Left renal cortex interstitium (tissue), 4 donors: ENCODE measurements around the gene SLC37A2. TPM values are rescaled to one million over a fixed set of nuclear protein-coding genes. Genes with fewer than 3 reads are reported as not detected.
A peak's percentile ranks its signal among the peaks of the same experiment; 100 is the strongest.
"Not testable (repeated sequence)": the region's sequence is repeated elsewhere in the genome, so short reads cannot be mapped to it uniquely, and the experiment has no call there.

ENCODE experiments used
- DNase-seq, 4 donors: peaks; one replicate each; pipeline ENCODE4 v3.0.0-alpha.2; 2013; ENCODE audit warnings: low read depth in 4 of 4, low spot score in 2 of 4, missing footprints in 1 of 4
- polyA plus RNA-seq, 4 donors: library from polyadenylated mRNA; unstranded; fragments of 120-200 nt; gene quantifications; one replicate each; pipeline ENCODE4 v1.2.1, GENCODE V29; 2013; ENCODE audit not compliant: insufficient read length in 4 of 4

SLC37A2 gene
- 1 to 10 TPM; 1.7 to 2.1 (median 1.9) TPM for polyA plus RNA-seq

DNA sequence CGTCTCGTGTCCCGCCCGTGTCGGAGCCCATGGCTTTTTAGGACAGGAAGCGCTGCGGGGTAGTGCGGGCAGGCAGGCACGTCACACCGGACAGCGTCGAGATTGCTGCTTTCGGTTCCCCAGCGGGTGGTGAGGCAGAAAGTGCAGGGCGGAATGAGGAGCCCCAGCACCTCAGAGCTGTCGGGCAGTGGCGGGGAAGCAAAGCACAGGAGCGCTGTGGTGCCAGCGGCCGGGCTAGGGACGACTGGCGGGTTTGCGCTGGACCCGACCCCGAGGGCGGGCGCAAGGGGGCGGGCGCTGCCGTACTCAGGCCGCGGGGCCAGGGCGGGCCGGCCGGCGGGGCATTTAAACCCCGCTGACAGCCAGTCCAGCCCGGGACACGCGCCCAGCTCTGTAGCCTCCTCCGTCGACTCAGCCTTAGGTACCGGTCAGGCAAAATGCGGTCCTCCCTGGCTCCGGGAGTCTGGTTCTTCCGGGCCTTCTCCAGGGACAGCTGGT lies at the start of gene SLC37A2:
TSS of gene SLC37A2 (plus strand) at position 375 of the 498 bp plus-strand sequence. CDS start at position 438, 63 bp downstream.
- DNase-seq, result peak in 3 of 4 donors; percentile 16 to 40 (median 31)

DNA sequence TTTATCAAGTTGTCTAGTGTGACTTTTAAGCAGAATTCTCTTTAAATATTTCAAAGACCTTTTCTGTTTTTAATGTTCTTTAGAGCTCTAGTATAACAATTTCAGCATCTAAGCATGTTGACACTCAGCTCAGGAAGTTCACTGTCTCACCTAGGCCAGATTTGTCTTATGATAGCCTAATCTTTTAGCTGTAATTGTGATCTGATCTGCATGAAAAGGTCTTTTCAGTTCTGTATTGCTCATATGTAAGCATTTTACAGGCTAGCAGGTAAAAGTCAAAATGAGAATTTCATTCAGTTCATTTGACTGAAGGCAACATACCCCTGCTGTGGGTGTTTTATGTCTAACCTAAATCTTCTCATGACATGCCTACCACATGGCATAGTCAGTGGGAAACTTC lies 46.7 kb upstream of the SLC37A2 start:
- no peak for DNase-seq

DNA sequence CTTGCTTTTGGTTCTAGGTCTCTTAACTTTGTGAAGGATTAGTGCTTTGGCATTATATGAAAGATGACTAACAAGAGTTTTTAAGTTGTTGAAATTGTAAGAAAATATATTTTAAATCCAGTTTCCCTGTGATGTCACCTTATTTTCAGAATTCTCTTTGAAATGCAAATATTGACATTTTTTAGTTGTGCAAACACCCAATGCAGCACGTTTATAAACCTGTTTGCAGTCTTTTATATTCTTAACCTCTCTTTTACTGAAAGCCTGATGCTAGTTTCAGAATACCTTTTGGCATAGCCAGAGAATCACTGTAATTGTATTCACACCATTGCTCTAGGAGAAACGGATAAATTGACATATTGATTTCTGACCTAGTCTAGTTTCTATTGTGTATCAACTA lies 42.8 kb upstream of the SLC37A2 start:
- DNase-seq, result no peak

DNA sequence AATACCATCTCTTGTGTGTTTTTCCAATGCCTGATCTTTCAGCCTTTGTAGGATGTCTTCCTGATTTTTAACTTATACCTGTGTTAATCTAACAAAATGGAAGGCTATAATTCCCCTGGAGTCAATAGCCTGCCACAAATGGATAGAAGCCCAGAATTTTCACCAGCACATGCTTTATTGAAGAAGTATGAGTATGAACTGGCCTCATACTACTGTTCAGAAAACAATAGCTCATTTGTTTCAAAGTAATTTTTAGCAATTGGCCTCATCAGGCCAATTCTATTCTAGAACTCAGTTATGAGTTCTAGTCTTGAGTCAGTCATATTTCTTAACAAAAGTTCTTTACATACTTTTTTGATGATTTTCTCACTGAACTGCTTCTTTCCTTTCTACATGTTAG lies 40.6 kb upstream of the SLC37A2 start:
- DNase-seq, result no peak

DNA sequence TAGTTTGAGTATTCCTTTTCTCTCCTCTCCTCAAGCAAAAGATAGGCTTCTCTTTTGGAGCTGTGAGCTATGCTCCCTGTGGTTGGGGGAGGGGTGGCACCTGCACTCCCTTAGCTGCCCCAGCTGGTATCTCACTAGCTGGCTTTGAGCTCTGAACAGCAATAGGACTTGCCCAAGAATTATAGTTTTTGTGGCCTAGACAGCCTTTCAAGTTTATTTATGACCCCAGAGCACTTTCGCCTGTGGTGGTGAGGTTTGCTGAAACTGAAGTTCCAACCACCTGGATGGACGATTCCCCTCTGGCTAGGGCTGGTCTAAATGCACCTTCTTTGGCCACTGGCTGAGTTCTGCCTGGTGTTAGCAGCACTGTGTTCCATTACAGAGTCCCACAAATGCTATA lies 37.1 kb upstream of the SLC37A2 start:
- DNase-seq, result no peak

DNA sequence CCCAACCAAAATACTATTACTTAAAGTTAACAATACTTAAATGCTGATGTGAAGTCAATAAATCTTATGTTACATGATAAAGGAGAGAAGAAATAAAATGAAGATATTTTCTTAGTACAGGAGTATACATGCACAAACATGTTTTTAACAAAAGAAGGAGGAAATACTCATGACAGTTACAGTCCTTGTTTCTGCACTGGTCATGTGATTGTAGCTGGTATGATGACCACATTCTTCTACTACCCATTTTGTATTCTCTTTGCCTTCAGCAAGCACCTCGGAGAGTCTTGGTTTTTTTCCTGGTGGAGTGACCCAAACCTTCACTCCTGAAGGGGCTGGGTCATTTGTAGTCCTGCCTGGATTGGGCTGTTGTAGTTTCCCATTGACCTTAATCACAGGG lies 33.7 kb upstream of the SLC37A2 start:
- DNase-seq, result not testable (repeated sequence)

DNA sequence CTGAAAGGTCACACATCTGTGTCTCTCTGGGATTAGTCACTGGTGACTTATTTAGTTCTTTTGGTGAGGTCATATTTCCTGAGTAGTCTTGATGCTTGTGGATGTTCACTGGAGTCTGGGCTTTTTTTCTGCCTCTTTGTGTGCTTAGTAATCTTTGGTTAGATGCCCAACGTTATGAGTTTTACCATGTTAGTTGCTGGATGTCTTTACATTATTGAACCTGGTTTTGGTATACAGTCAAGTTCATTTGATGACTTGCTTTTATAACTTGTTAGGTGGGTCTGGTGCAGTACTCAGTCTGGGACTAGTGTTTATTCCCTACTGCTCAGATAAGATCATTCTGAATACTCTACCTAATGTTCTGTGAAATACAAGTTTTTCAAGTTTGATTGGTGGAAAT lies 26.2 kb upstream of the SLC37A2 start:
- no peak for DNase-seq

DNA sequence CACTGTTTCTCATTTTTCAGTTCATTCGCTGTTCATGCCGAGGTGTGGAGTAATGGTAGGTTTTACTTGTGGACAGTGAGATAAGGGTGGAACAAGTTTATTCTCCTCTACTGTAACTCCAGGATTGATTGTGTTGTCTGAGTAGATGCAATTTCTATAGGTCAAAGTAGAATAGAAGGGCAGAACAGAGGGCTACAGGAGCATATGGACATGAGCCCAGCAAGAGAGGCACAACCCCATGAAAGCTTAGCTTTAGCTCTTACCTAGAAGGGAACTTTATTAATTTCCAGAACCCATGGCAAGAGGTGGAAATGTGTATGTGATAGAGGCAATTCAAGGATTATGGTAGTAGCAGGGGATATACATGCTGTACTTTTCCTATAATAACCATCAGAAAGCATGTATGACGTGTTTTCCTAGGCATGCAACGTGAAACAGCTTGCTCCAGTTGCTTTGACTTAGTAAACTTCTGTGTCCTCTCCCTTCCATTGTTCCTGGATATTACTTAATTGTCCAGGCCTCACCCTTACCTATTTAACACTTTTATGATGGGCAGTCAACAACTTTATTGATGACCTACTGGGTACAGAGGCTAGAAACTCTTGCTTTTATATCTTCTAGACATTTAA lies 13.8 kb upstream of the SLC37A2 start:
- DNase-seq, result no peak

DNA sequence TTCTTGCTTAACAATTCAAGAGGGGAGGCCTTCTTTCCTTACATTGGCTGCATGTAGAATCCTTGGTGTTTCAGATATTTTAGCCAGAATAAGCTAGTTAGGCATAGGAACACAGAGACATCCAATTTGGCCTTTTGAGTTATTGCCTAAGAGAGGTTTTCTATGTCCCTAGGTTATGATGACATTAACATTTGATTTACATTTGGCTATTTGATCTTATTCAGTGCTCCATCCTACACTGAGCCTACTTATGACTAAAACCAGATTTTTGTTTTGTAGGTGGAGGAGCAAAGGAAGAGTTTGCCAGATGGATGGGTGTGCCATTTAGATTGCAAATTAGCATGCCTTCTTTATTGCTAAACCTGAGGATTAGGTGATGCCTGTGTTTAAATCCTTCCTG lies 11.1 kb upstream of the SLC37A2 start:
- no peak for DNase-seq

DNA sequence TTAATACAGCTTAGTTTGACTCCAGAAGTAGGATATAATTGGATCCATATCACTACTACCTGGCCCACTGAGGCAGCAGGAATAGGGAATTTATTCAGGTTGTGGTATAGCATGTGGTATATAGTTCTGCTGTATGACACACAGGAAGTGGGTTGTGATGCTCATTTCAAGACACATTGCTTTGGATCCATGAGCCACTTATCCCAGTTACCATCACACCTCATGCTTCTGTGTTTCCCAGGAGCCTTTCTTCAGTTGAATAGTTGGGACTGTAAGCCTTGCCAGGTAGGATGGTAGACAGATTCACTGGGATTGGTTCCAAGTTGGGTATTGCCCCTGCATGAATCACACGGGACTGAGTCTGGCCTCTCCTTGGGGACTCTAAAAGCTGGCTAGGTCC lies 9.9 kb upstream of the SLC37A2 start:
- no peak for DNase-seq

DNA sequence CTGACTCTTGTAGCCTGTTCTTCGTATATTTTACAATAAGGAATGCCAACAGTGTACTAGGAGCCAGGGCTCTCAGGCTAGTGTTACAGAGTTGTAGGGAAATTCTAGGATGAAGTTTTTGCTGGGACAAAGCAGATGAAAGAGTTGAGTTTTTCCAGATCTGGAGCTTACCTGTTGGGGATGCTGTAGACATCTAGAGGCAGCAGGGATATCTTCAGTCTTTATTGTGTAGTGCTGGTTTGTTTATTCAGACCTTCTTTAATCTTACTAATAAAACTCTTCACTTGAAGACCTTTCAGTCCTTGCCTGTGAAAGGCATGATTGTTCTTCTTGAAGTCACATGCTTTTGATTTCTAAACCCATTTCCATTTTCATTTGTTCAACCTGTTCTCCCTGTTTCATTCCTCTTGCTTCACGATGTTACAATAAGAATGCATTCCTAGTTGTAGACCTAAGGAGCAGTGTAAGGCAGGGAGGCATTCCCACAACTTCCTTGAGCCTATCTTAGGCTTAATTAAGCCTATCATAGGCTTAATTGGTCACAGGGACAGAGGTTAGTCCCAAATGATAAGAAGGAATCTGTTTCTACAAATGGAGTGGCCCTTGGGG lies 7.9 kb upstream of the SLC37A2 start:
- no peak for DNase-seq

DNA sequence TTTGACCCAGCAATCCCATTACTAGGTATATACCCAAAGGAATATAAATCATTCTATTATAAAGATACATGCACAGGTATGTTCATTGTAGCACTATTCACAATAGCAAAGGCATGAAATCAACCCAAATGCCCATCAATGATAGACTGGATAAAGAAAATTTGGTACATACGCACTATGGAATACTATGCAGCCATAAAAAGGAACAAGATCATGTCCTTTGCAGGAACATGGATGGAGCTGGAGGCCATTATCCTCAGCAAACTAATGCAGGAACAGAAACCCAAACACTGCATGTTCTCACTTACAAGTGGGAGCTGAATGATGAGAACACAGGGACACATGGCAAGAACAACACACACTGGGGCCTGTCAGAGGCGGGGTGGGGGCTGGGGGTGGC lies 7.0 kb upstream of the SLC37A2 start:
- DNase-seq, result not testable (repeated sequence)

DNA sequence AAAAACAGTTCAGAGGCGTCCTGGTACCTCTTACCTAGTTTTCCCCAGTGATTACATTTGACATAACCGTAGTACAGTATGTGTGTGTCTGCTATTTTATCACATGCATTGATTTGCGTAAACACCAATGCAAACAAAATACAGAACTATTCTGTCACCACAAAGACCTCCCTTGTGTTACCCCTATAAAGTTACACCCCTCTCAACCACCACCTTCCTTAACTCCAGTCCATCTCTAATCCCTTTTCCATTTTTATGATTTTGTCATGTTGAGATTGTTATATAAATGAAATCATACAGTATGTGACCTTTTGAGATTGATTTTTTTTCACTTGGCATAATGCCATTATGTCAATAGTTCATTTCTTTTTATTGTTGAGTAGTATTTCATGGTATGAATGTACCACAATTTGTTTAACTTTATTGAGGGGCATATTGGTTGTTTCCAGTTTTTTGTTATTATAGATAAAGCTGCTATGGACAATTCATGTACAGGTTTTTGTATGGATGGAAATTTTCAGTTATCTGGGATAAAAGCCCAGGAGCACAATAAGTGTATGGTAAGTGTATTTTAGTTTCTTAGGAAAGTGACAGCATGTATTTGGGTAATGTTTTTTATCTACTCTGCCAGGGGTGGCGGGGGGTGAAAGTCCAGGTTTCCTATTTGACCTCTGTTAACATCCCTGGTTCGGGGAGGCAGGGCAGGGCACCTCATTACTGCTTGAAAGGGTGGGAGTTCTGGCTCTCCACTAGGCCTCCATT lies 6.0 kb upstream of the SLC37A2 start:
- no peak for DNase-seq

DNA sequence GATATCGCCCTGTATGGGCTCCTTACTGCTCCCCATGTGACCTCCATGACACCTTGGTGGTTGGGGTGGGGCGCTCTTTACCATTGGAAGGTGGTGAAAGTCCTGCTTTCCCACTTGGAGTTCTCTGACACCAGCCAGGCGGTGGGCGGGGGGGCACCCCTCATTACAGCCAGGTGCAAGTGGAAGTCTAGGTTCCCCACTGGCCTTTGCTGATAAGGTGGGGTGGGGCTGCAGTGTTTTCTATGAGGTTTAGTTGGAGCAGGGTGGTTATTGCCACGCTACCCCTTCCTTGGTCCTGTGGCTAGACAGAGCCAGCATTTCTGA lies 5.5 kb upstream of the SLC37A2 start:
- DNase-seq, result no peak

DNA sequence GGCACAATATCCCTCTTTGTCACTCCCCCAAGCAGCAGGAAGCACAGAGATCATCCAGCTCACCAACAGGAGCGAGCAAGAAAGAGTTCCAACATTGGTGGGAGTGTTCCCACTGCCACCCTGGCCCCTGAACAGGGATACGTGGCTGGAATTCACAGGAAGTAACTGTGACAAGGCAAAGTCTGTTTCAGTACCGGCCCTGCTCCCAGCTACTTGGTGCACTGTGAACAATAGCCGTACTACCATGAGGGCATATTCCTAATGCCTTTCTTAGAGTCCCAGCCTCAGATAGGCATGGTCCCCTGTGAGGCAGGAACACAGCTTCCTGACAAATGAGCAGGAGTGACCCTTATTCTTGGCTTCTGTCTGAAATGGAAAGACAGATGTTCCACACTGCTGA lies 1.8 kb upstream of the SLC37A2 start:
- DNase-seq, result no peak

DNA sequence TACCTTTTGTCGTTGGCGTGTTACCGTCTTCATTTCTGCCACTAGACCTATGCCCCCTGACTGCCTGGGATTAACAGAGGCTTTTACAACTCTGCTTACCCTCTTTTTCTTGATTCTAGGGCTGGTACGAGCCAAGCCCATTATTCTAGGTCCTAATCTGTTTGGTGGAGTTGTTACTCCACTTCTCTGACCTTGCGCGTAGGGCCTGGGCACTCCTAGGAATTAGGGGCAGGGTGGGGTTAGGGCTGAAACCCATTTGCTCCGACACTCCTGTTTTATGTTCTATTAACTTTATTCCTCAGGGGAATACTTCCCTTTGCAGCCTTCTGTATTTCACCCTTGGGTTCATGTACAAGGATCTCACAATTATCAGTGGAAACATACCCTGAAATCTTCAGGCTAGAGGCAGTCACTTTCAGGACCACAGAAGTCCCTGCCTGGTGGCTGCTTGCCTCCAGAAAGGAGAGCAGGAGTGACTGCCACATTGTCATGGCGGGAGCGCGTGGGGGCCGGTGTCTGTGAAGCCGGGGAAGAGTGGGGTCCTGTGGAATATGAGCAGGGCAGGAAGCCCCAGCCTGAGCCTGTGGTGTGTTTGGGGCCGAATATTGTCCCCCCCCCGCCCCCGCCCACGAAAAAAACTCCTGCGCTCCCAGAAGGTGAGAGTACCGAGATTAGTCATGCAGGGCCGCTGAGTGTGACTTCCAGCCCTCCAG lies 731 bp upstream of the SLC37A2 start:
- DNase-seq, result no peak

DNA sequence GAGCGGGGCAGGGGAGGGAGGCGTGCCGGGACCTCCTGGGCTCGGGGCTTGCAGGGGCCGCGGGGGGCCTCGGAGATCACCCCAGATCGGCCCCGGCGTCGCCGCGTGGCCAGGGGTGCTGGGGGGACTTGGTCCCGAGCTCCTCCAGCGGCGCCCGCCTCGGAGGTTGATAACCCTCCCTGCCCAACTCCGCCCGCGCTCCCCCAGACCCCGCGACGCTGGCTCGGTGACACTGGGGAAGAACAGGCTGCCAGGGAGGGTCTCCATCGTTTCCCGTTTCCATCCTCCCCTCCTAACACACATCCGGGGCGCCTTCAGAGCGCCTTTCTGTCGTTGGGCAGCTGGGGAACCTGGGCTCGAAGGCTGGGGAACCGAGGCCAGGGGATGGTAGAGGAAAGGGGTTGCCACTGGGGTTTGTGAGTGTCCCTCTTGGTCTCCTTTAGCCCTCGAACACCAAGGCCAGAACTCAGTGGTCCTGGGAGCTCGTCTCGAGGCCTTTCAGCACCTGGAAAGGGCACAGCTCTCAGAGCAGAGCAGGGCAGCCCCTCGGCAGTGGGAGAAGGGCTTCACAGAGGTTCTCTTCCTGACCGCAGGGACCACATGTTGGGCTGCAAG lies 431 bp downstream of the SLC37A2 start:
- DNase-seq, result no peak

DNA sequence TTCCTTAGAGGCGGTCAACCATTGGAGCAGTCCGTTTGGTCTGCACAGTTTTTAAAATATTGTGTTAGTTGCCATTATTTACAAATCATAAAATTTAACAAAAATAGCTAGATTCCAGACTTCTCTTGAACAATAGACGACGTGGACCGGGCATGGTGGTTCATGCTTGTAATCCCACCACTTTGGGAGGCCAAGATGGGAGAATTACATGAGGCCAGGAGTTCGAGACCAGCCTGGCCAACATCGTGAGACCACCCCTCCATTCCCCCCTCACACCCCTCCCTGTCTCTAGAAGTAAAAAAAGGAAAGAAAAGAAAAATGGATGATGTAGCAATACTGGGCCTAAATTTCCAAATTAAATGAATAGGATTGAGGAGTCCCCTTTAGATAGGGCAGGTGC lies 965 bp downstream of the SLC37A2 start:
- no peak for DNase-seq

DNA sequence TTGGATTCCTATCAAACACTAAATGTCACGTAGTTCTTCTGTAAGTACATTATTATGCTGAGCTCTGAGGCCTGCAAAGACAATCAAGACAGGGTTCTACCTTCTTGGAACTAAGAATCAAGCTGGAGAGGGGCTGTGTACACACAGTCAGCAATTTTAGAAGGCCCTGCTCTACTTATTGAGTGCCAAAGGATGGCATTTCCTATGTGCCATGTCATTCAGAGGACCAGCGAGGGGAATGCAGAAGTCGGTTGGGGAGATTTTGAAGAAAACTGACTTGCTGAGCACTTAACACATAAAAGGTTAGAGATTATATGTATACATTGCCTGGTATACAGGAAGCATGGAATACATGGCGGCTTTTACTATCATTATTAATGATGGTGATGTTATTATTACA lies 5.3 kb downstream of the SLC37A2 start:
- DNase-seq, result no peak

DNA sequence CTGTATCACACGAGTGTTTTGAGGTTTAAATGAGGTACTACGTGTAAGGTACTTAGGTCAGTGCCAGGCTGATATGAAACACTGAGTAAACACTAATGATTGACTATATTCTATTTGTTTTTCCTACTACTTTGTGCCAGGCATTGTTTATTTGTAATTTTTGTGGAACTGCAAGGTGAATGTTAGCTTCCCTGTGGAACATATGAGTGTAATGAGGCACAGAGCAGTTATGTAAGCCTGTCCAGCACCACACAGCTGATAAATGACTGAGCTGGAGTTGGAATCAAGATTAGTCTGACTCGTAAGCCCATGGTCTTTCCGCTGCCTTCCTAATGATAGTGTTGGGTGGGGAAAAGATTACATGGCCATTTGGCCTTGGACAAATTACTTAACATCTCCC lies 5.9 kb downstream of the SLC37A2 start:
- DNase-seq, result no peak

DNA sequence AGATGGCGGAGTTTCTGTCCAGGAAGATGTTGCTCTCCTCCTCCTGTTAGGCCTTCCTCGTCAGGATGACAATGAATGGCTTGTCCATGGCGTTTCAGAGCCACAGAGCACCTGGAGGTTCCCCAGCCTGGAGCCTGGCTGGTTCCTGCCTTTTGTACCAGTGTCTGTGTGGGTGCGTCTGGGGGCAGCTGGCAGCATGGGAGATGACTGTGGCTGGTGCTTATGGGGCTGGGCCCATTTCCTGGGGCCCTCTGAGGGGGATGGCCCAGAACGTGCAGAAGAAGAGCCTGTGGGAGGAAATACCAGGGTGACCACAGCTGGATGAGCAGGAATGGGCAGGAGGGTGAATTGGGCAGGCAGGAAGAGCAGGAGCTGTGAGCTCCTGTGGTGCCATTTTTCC lies 6.7 kb downstream of the SLC37A2 start:
- DNase-seq, result no peak
